Occipital lobe (tissue), 2 donors: Measurements from ENCODE around the gene ZBTB40. TPM values are rescaled to one million over a fixed set of nuclear protein-coding genes. Genes with fewer than 3 reads are reported as not detected.

Experiments
- DNase-seq: peaks from one replicate; lab custom pipeline; 2025; lab: John Stamatoyannopoulos, UW
- total RNA-seq: library from RNA; depleted of rRNA; stranded (reverse); fragments of >200 nt; gene quantifications from one replicate; pipeline ENCODE4 v1.2.3, GENCODE V29; 2014

Gene ZBTB40
- total RNA-seq, 1 donor from 2014 or later = 12.2 TPM

- no peak for DNase-seq
Measured at GRCh38 chr1:22431965-22432364, 19.7 kb upstream of the ZBTB40 start.

DNA sequence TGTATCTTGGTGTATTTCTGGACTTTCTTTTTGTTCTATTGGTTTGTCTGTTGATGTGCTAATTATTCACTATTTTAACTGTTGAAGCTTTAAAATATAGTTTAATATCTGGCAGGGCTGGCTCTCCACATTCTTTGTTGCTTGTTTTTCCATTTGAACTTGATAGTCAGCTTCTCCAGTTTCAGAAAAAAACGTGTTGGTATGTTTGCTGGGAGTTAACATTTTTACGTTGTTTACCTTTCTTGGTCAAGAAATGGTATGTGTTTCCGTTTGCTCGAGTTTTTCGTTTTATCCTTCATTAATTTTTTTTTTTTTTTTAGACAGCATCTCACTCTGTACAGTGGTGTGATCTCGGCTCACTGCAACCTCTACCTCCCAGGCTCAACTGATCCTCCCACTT lies 16.9 kb upstream of the ZBTB40 start:
- DNase-seq = no peak

- DNase-seq = no peak
Measured at GRCh38 chr1:22436948-22437347, 14.7 kb upstream of the ZBTB40 start.

GRCh38 chr1:22437573-22437972 lies 14.1 kb upstream of the ZBTB40 start:
- no peak for DNase-seq

GRCh38 chr1:22440582-22440981 lies 11.1 kb upstream of the ZBTB40 start:
- no peak for DNase-seq

GRCh38 chr1:22442212-22442894 lies 9.3 kb upstream of the ZBTB40 start:
- DNase-seq = no peak

GRCh38 chr1:22443332-22443731 lies 8.3 kb upstream of the ZBTB40 start:
- DNase-seq = no peak

DNA sequence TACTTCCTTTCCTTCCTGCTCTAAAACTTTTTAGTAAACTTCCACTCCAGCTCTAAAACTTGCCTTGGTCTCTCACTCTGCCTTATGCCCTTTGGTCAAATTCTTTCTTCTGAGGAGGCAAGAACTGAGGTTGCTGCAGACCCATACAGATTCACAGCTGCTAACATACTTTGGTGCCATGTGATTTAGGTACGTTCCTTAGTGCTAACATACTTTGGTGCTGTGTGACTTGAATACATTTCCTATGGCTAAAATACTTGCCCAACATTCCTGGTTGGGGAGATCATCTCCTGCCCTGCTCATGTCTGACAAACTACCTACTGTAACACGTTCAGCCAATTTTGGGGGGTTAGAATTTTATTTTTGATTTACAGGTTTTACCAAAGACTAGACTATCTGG lies 6.8 kb upstream of the ZBTB40 start:
- DNase-seq = no peak

GRCh38 chr1:22447621-22448111 lies 4.0 kb upstream of the ZBTB40 start:
- DNase-seq = peak; percentile 31

DNA sequence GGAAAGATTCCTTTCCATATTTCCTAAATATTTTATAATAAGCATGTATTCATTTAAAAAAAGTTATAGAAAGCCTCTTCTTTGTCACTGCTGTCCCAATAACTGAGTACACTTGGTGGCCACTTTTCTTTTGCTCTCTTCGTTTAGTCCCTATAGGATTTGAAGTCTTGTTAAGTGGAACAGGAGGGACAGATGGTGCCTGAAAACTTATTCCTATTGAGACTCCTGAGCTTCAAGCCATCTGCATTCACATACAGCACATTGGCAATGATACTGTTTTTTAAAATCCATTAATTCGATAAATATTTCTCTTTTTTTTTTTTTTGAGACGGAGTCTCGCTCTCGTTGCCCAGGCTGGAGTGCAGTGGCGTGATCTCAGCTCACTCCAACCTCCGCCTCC lies 2.0 kb upstream of the ZBTB40 start:
- no peak for DNase-seq

DNA sequence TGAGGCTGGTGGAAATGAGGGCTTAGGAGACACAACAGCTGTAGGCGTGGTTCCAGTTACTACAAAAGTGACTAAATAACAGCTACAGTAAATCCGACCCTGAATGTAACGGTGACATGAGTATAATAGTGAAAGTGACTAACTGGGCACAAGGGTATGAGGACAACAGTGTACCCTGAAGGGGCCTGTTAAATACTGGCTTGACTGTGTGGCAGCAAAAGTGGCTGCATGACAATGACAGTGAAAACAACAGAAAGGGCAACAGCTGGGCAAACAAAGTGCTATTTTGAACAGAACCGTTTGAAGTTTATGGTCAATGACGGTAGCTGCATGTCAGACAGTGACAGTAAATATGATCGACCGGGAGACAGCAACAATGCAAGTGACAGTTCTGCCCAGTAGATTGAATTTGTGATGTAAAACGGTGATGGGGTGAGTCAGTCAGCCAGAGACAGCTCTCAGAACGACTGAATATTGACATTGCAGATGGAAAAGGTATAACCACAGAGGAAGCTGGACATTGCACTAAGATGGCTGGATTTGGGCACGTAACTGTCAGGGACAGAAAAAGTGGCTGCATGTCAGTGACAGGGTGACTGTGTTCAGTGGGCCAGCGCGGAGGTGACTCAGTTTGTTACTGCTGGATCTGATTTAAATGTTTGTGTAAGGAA lies 1.2 kb upstream of the ZBTB40 start:
- DNase-seq = no peak

GRCh38 chr1:22452481-22452957 lies 868 bp downstream of the ZBTB40 start:
- peak; percentile 43 for DNase-seq

GRCh38 chr1:22453181-22453580 lies 1.5 kb downstream of the ZBTB40 start:
- no peak for DNase-seq

DNA sequence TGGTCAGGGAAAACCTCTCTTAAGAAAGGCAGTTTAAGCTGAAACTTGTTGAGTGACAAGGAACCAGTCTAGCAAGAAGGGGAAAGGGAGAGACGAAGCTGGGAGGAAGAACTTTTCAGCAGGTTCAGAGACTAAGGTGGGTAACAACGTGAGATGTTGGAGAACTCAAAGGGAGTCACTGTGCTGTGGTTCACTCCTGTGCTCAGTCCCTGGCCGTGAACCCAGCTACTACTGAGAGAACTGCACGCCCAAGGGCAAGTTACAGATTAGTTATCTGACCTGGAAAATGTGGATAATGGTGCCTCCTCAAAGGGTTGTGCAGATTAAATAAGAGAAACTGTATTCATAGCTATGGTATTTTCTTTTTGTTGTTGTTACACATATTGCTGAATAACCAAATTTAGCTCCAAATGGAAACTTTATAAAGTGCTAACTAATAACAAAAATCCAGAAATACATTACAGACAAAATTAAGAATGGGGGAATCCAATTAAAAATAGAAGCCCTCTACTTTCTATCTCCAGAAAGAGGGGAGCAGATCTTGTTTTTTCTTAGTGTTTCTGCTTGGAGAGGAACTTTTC lies 2.9 kb downstream of the ZBTB40 start:
- no peak for DNase-seq

DNA sequence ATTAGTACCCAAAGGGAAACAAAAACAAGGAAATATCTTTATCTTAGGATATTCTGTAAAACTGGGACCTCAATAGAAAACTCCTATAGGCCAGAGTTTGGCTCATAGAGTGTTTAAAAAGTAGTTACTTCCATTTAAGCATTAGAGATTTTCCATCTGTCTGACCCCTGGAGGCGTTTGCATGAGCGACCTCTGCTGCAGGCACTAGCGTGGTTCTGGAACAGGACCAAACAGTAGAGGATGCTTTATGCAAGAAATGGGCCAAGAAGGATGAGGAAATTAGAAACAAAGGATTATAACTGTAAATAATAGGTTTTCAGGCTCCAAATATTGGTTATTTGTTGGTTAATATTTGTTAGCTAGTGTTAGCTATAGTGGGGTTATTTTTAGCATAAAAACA lies 5.7 kb downstream of the ZBTB40 start:
- DNase-seq = no peak

DNA sequence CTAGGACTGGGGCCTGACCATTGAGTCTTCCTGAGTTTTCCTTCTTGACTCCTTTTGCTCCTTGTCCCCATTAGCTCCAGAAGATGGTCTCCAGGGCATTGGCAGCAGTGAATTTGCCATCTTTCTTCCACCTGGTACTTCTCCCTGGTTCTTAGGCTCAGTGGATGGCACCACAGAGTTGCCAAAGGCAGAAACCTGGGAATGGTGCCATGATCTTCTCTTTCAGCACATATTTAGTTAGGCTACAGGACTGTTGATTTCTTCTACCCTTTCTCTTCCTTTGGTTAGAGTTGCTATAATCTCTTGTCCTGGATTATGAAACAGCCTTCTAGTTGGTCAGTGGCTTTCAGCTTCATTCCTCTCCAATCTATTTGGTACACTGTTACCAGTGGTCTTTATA lies 6.2 kb downstream of the ZBTB40 start:
- no peak for DNase-seq

DNA sequence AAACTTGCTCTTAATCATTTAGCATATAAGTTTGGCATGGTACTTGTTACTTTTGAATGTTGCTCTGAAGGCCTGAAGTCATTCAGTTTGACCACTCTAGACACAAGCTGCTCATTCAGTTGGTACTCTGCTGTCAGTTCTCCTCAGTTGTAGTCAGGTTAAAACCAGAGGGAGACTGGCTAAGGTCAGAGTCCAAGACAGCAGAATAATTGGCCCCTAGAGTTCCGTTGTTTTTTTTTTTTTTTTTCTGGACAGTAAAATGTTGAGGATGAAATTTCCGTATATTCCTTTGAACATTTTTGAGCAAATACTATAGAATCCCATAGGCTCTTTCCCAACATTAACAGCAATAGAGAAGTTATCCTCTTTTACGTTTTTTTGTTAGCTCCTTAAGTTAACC lies 9.4 kb downstream of the ZBTB40 start:
- DNase-seq = no peak

DNA sequence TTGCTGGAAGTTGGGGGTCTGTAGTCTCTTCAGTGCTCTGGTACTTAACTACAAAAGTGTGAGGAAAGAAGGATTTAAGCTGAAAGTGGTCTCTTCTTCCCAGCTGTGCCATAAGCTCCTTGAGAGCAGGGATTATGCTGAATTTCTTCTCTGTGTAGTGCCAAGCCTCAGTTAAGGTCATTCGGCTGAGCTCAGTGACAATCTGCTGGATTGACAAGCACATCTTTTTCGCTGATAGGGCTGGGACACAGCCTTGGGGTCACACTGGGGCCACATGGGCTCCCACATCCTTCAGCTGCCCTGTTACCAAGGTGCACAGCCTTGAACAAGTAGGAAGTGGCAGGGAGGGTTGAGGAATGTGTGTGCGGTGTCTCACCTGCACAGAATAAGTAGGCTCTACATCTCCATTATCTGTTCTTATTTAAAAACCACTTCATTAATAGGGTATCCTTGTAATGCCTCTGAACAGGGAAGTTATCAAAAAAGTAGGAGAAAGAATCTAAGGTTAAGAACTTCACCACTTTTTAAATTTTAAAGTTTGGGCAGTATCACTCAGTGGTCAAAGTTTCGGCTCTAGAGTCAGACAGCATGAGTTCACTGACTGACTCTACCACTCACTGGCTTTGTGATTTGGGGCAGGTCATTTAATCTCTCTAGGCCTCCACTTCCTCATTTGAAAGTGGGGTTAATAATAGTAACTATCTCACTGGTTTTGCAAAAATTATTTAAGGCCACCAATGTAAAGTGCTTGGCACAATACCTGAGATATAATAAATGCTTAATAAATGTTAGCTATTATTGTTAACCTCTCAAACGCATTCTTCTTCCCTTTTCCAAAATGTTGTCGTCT lies 10.3 kb downstream of the ZBTB40 start:
- no peak for DNase-seq

- no peak for DNase-seq
Measured at GRCh38 chr1:22462928-22463327, 11.3 kb downstream of the ZBTB40 start.

DNA sequence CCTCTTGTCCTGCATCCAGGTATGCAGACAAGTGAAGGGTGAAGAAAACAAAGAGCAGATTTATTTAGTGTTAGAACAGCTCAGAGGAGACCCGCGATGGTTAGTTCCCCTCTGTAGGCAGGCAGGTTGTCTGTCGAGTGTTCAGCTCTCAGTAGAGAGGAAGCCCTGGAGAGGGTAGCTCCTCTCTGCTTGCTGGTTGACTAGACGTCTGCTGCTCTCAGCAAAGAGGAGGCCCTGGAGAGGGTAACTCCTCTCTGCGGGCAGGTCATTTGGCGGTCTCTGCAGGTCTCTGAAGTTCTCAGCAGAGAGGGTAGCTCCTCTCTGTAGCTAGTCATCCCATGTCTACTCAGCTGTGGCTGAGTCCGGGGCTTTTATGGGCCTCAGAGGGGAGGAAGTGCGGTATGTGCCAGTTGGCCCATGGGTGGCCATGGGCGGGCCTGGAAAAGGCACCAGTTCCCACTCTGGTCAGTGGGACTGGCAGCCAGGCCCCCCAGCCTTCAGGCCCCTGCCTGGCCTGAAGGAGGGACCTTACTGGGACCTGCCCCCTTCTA lies 13.4 kb downstream of the ZBTB40 start:
- no peak for DNase-seq

DNA sequence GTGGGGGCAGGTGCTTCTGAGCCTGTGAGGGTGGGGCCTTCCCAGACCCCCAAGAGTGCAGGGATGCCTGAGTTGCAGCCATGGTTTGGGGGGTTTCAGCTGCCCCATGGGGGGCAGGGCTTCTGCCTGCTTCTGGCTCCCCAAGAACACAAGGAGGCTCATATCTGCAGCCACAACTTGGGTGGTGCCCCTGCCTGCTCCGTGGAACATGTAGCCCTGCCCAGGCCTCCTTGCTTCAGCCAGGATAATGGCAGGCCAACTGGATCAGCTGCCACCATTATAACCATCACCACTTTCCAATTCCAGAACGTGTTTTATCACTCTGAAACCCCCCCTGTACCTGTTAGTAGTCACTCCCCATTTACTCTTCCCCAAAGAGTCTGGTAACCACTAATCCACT lies 14.0 kb downstream of the ZBTB40 start:
- DNase-seq = no peak
